Panc1 (cell line): ENCODE measurements around the gene SF3A2. TPM values are rescaled to one million over a fixed set of nuclear protein-coding genes. Genes with fewer than 3 reads are reported as not detected.

Experiments used
- ATAC-seq: fragments of 200-7000 bp; cut with Tn5 transposase; 2 replicates; pipeline ENCODE4 v1.9.1; 2020; ENCODE audit warnings: mild to moderate bottlenecking, moderate library complexity
- BruUV-seq: library from RNA; stranded (reverse); fragments of 400-500 nt; replicated peaks from 2 replicates; lab custom pipeline; 2021; lab: Mats Ljungman, UMichigan
- CTCF ChIA-PET: fragments of 300-600 bp; sonication (Branson Sonifier 250); formaldehyde crosslinking; loops from one replicate; lab custom pipeline; 2022; ENCODE audit warnings: antibody characterized with exemption; lab: Charles Lee
- POLR2A ChIA-PET: fragments of 300-600 bp; sonication (Branson Sonifier 250); formaldehyde crosslinking; loops from one replicate; lab custom pipeline; 2022; ENCODE audit warnings: antibody characterized with exemption; lab: Charles Lee
- DNase-seq: peaks from one replicate; pipeline ENCODE4 v3.0.0-alpha.2; 2010; ENCODE audit warnings: low read depth, low spot score
- H3K27ac ChIP-seq: 2 replicates; pipeline ENCODE4 v1.5.1; 2011; ENCODE audit warnings: mild to moderate bottlenecking, low read length, inconsistent platforms
- H3K27me3 ChIP-seq: fragments of 200-500 bp; sonication (Bioruptor generic); 2 replicates; pipeline ENCODE4 v1.6.0; 2014; ENCODE audit warnings: low read length, inconsistent platforms; ENCODE audit not compliant: control insufficient read depth, insufficient read depth
- H3K36me3 ChIP-seq: fragments of 200-500 bp; sonication (Bioruptor generic); 2 replicates; pipeline ENCODE4 v1.5.1; 2014; ENCODE audit warnings: inconsistent platforms, mild to moderate bottlenecking, low read length, moderate library complexity; ENCODE audit not compliant: control insufficient read depth, insufficient read depth
- H3K4me1 ChIP-seq: 2 replicates; pipeline ENCODE4 v1.5.1; 2011; ENCODE audit warnings: inconsistent platforms, mild to moderate bottlenecking, low read length, moderate library complexity; ENCODE audit not compliant: control insufficient read depth, insufficient read depth
- H3K4me3 ChIP-seq, 2 experiments: 2 replicates each; pipeline ENCODE4 v1.5.1; 2011 to 2012; ENCODE audit warnings: low read depth in 2 of 2, low read length in 2 of 2, mild to moderate bottlenecking in 2 of 2, inconsistent platforms in 1 of 2, moderate library complexity in 1 of 2
- H3K9me3 ChIP-seq: fragments of 200-500 bp; sonication (Bioruptor generic); 2 replicates; pipeline ENCODE4 v1.5.1; 2014; ENCODE audit warnings: low read depth, mild to moderate bottlenecking, inconsistent platforms, low read length, moderate library complexity; ENCODE audit not compliant: control insufficient read depth, insufficient read depth
- POLR2AphosphoS5 ChIP-seq: IDR thresholded peaks from 2 replicates; pipeline ENCODE4 v1.6.1; 2012; ENCODE audit warnings: mild to moderate bottlenecking, low read depth, low read length, moderate library complexity
- SIN3A ChIP-seq: IDR thresholded peaks from 2 replicates; pipeline ENCODE4 v1.6.1; 2012; ENCODE audit warnings: low read depth, mild to moderate bottlenecking, low read length, moderate library complexity, borderline replicate concordance; ENCODE audit not compliant: insufficient read depth
- TCF7L2 ChIP-seq: IDR thresholded peaks from 2 replicates; pipeline ENCODE4 v1.6.1; 2011; ENCODE audit warnings: mild to moderate bottlenecking, low read depth, low read length, inconsistent platforms
- in situ Hi-C: cut with HindIII; loops from 2 replicates; pipeline ENCODE4 v1.10.0; 2016; ENCODE audit warnings: low sequenced_read_pairs, low pct_unique_long_range_greater_than_20kb
- intact Hi-C: fragments of 100-400 bp; cut with micrococcal nuclease; formaldehyde crosslinking; loops from one replicate; pipeline ENCODE4 v1.10.0; 2022; ENCODE audit not compliant: unreplicated experiment
- total RNA-seq: library from RNA; stranded (reverse); gene quantifications from one replicate; pipeline ENCODE4 v1.2.1, GENCODE V29; 2021; ENCODE audit not compliant: unreplicated experiment
- TF ChIP-seq, protein P1 (sequence below): fragments of 450-650 bp; IDR thresholded peaks from 2 replicates; pipeline ENCODE4 v1.5.1; 2017; ENCODE audit warnings: mild to moderate bottlenecking
- TF ChIP-seq, protein P2 (sequence below), 2 experiments: IDR thresholded peaks; 2 replicates each; pipeline ENCODE4 v1.6.1; 2011 to 2012; ENCODE audit warnings: low read depth in 2 of 2, control low read depth in 1 of 2, low read length in 1 of 2, mild to moderate bottlenecking in 1 of 2, moderate library complexity in 1 of 2; ENCODE audit not compliant: insufficient read depth in 1 of 2

Gene SF3A2
- total RNA-seq, 1 experiment from 2014 or later: 103 TPM

GRCh38 chr19:2242092-2242537 lies 5.5 kb downstream of the SF3A2 start:
- no peak overlapping the region for H3K27ac ChIP-seq
- H3K27me3 ChIP-seq: no peaks in the 10 kb centered on the region
- peaks cover under 1% of the 10 kb centered on the region; the same call in 1 of the 2 replicates for H3K36me3 ChIP-seq
- ChIA-PET POLR2A (no interaction called here), CTCF (no interaction called here)
- no peak for TF ChIP-seq POLR2AphosphoS5
- TF ChIP-seq TCF7L2: no peak
- TF ChIP-seq, protein P1, sequence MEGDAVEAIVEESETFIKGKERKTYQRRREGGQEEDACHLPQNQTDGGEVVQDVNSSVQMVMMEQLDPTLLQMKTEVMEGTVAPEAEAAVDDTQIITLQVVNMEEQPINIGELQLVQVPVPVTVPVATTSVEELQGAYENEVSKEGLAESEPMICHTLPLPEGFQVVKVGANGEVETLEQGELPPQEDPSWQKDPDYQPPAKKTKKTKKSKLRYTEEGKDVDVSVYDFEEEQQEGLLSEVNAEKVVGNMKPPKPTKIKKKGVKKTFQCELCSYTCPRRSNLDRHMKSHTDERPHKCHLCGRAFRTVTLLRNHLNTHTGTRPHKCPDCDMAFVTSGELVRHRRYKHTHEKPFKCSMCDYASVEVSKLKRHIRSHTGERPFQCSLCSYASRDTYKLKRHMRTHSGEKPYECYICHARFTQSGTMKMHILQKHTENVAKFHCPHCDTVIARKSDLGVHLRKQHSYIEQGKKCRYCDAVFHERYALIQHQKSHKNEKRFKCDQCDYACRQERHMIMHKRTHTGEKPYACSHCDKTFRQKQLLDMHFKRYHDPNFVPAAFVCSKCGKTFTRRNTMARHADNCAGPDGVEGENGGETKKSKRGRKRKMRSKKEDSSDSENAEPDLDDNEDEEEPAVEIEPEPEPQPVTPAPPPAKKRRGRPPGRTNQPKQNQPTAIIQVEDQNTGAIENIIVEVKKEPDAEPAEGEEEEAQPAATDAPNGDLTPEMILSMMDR: no peak
- TF ChIP-seq SIN3A: no peak
- H3K9me3 ChIP-seq: no peaks in the 10 kb centered on the region
- DNase-seq: no peak
- BruUV-seq: no TSS peak
- H3K4me1 ChIP-seq: peaks cover 23% of the 10 kb centered on the region
- ATAC-seq: no peak
- H3K4me3 ChIP-seq: no peak overlapping the region
- intact Hi-C loops (no loop called here), in situ Hi-C loops (no loop called here)

GRCh38 chr19:2242816-2243215 lies 6.2 kb downstream of the SF3A2 start:
- ChIA-PET POLR2A (no interaction called here), CTCF (no interaction called here)
- peaks cover 26% of the 10 kb centered on the region for H3K4me1 ChIP-seq
- TF ChIP-seq, protein P1: no peak
- TF ChIP-seq, protein P2, sequence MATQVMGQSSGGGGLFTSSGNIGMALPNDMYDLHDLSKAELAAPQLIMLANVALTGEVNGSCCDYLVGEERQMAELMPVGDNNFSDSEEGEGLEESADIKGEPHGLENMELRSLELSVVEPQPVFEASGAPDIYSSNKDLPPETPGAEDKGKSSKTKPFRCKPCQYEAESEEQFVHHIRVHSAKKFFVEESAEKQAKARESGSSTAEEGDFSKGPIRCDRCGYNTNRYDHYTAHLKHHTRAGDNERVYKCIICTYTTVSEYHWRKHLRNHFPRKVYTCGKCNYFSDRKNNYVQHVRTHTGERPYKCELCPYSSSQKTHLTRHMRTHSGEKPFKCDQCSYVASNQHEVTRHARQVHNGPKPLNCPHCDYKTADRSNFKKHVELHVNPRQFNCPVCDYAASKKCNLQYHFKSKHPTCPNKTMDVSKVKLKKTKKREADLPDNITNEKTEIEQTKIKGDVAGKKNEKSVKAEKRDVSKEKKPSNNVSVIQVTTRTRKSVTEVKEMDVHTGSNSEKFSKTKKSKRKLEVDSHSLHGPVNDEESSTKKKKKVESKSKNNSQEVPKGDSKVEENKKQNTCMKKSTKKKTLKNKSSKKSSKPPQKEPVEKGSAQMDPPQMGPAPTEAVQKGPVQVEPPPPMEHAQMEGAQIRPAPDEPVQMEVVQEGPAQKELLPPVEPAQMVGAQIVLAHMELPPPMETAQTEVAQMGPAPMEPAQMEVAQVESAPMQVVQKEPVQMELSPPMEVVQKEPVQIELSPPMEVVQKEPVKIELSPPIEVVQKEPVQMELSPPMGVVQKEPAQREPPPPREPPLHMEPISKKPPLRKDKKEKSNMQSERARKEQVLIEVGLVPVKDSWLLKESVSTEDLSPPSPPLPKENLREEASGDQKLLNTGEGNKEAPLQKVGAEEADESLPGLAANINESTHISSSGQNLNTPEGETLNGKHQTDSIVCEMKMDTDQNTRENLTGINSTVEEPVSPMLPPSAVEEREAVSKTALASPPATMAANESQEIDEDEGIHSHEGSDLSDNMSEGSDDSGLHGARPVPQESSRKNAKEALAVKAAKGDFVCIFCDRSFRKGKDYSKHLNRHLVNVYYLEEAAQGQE (IDR thresholded peaks at IDR 0.05; ENCODE audit: insufficient read depth in 1 of 2, low read depth in 2 of 2, low read length in 1 of 2): no peak
- TF ChIP-seq TCF7L2: no peak
- no peak for TF ChIP-seq POLR2AphosphoS5
- no peak for TF ChIP-seq SIN3A
- no peaks in the 10 kb centered on the region for H3K9me3 ChIP-seq
- intact Hi-C loops: no loop called here
- BruUV-seq: no TSS peak
- ATAC-seq (no peak), DNase-seq (no peak)
- in situ Hi-C loops: no loop called here
- no peak overlapping the region for H3K27ac ChIP-seq
- H3K36me3 ChIP-seq: no peaks in the 10 kb centered on the region
- H3K27me3 ChIP-seq: no peaks in the 10 kb centered on the region
- H3K4me3 ChIP-seq: no peak overlapping the region
